ENCODE results near the gene EPHA6. TPM values are rescaled to one million over a fixed set of nuclear protein-coding genes. Genes with fewer than 3 reads are reported as not detected.

The EPHA6 gene
- total and polyA plus RNA-seq, 2 experiments from 2014 or later = not detected

DNA sequence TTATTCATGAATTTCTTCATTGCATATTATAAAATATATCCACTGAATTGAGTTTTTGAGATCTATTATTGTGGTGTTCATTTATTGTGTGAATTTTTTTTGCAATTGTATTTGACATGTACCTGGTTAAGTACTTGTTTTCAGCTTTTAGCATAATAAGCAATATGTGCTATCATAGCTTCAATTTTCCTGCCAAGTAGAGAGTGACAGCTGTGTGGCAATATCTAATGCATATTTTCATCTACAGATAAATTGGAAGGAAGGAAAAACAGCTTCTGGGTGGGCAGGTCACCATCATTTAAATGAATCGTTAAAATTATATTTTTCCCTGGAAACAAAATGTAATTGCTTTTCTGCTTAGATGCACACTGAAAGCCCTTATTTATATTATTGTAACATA lies 296.9 kb downstream of the EPHA6 start:
- 53 to 65% methylated on average over 1 of the region's 1 CpG for WGBS, 2 experiments (ENCODE audit: low coverage in 1 of 2, low lambda C conversion rate in 2 of 2, missing lambda C conversion rate in 2 of 2)

GRCh38 chr3:97121386-97121785 lies 307.0 kb downstream of the EPHA6 start:
- Histone ChIP-seq H3K4me1 (ENCODE audit: insufficient read depth) (no peaks in the 10 kb centered on the region), H3K9me2 (ENCODE audit: insufficient read depth) (no peaks in the 10 kb centered on the region), H3K9ac (no peak overlapping the region), H3K9me3 (ENCODE audit: low read depth) (no peaks in the 10 kb centered on the region), H3K27me3 (replicated peaks; ENCODE audit: insufficient read depth) (no peaks in the 10 kb centered on the region), H3K79me2 (ENCODE audit: insufficient read depth) (no peaks in the 10 kb centered on the region), H2AFZ (no peak overlapping the region), H3K36me3 (ENCODE audit: low read depth) (no peaks in the 10 kb centered on the region), H4K20me1 (ENCODE audit: insufficient read depth) (no peaks in the 10 kb centered on the region), H3K27ac (no peak overlapping the region), H3F3A (ENCODE audit: insufficient read depth) (no peaks in the 10 kb centered on the region), H3K4me2 (ENCODE audit: unreplicated experiment) (no peak overlapping the region), H3K4me3 (no peak overlapping the region)
- no peak for TF ChIP-seq EZH2phosphoT487 (IDR thresholded peaks at IDR 0.05; ENCODE audit: insufficient read depth, low read depth)
- no peak for TF ChIP-seq EZH2 (IDR thresholded peaks at IDR 0.05; ENCODE audit: insufficient read depth, poor library complexity, severe bottlenecking)
- DNase-seq = no peak
- in situ Hi-C loops (cut with MboI) = no loop called here
- 0% methylated on average over 1 of the region's 1 CpG for WGBS, 2 experiments (ENCODE audit: low coverage in 1 of 2, low lambda C conversion rate in 2 of 2, missing lambda C conversion rate in 2 of 2)

More for the DNA sequence above, 296.9 kb downstream of the EPHA6 start:
- DNase-seq = no peak
- no peaks in the 10 kb centered on the region for H3K9me2 ChIP-seq (ENCODE audit: insufficient read depth)
- H3K9me3 ChIP-seq (ENCODE audit: low read depth) = no peaks in the 10 kb centered on the region
- H3K4me3 ChIP-seq = no peak overlapping the region
- H3K79me2 ChIP-seq (ENCODE audit: insufficient read depth) = no peaks in the 10 kb centered on the region
- H3K27me3 ChIP-seq (replicated peaks; ENCODE audit: insufficient read depth) = no peaks in the 10 kb centered on the region
- no peaks in the 10 kb centered on the region for H4K20me1 ChIP-seq (ENCODE audit: insufficient read depth)
- H3F3A ChIP-seq (ENCODE audit: insufficient read depth) = no peaks in the 10 kb centered on the region
- H3K9ac ChIP-seq = no peak overlapping the region
- in situ Hi-C loops (cut with MboI) = no loop called here
- no peak overlapping the region for H2AFZ ChIP-seq
- H3K27ac ChIP-seq = no peak overlapping the region
- H3K4me2 ChIP-seq (ENCODE audit: unreplicated experiment) = no peak overlapping the region
- H3K4me1 ChIP-seq (ENCODE audit: insufficient read depth) = no peaks in the 10 kb centered on the region
- no peaks in the 10 kb centered on the region for H3K36me3 ChIP-seq (ENCODE audit: low read depth)
- TF ChIP-seq EZH2phosphoT487 (IDR thresholded peaks at IDR 0.05; ENCODE audit: insufficient read depth, low read depth) = no peak
- TF ChIP-seq EZH2 (IDR thresholded peaks at IDR 0.05; ENCODE audit: insufficient read depth, poor library complexity, severe bottlenecking) = no peak

GRCh38 chr3:97125902-97126499 lies 311.6 kb downstream of the EPHA6 start:
- no peak overlapping the region for H3K4me2 ChIP-seq (ENCODE audit: unreplicated experiment)
- no peaks in the 10 kb centered on the region for H3F3A ChIP-seq (ENCODE audit: insufficient read depth)
- H3K36me3 ChIP-seq (ENCODE audit: low read depth) = no peaks in the 10 kb centered on the region
- no peaks in the 10 kb centered on the region for H3K9me3 ChIP-seq (ENCODE audit: low read depth)
- no peak for TF ChIP-seq EZH2 (IDR thresholded peaks at IDR 0.05; ENCODE audit: insufficient read depth, poor library complexity, severe bottlenecking)
- TF ChIP-seq EZH2phosphoT487 (IDR thresholded peaks at IDR 0.05; ENCODE audit: insufficient read depth, low read depth) = no peak
- H3K27ac ChIP-seq = no peak overlapping the region
- H2AFZ ChIP-seq = no peak overlapping the region
- no peaks in the 10 kb centered on the region for H3K9me2 ChIP-seq (ENCODE audit: insufficient read depth)
- H3K79me2 ChIP-seq (ENCODE audit: insufficient read depth) = no peaks in the 10 kb centered on the region
- H3K27me3 ChIP-seq (replicated peaks; ENCODE audit: insufficient read depth) = no peaks in the 10 kb centered on the region
- no peak overlapping the region for H3K9ac ChIP-seq
- H3K4me1 ChIP-seq (ENCODE audit: insufficient read depth) = no peaks in the 10 kb centered on the region
- DNase-seq = no peak
- H4K20me1 ChIP-seq (ENCODE audit: insufficient read depth) = no peaks in the 10 kb centered on the region
- H3K4me3 ChIP-seq = no peak overlapping the region
- in situ Hi-C loops (cut with MboI) = no loop called here
- 12 to 14% methylated on average over 4 of the region's 4 CpGs for WGBS, 2 experiments (ENCODE audit: low coverage in 1 of 2, low lambda C conversion rate in 2 of 2, missing lambda C conversion rate in 2 of 2)

GRCh38 chr3:97131476-97131875 lies 317.1 kb downstream of the EPHA6 start:
- Histone ChIP-seq H3K27ac (no peak overlapping the region), H3K9ac (no peak overlapping the region), H3F3A (ENCODE audit: insufficient read depth) (no peaks in the 10 kb centered on the region), H3K4me2 (ENCODE audit: unreplicated experiment) (no peak overlapping the region), H3K79me2 (ENCODE audit: insufficient read depth) (no peaks in the 10 kb centered on the region), H3K4me3 (no peak overlapping the region), H3K9me3 (ENCODE audit: low read depth) (no peaks in the 10 kb centered on the region), H3K27me3 (replicated peaks; ENCODE audit: insufficient read depth) (no peaks in the 10 kb centered on the region), H3K36me3 (ENCODE audit: low read depth) (no peaks in the 10 kb centered on the region), H4K20me1 (ENCODE audit: insufficient read depth) (no peaks in the 10 kb centered on the region), H3K9me2 (ENCODE audit: insufficient read depth) (no peaks in the 10 kb centered on the region), H2AFZ (no peak overlapping the region), H3K4me1 (ENCODE audit: insufficient read depth) (no peaks in the 10 kb centered on the region)
- in situ Hi-C loops (cut with MboI) = no loop called here
- DNase-seq = no peak
- TF ChIP-seq EZH2 (IDR thresholded peaks at IDR 0.05; ENCODE audit: insufficient read depth, poor library complexity, severe bottlenecking) (no peak), EZH2phosphoT487 (IDR thresholded peaks at IDR 0.05; ENCODE audit: insufficient read depth, low read depth) (no peak)
- 23 to 33% methylated on average over 1 of the region's 1 CpG for WGBS, 2 experiments (ENCODE audit: low coverage in 1 of 2, low lambda C conversion rate in 2 of 2, missing lambda C conversion rate in 2 of 2)

All from GM23248 (cell line).